CD14-positive monocyte (primary cell): Measurements from ENCODE around the gene SLITRK6. TPM values are rescaled to one million over a fixed set of nuclear protein-coding genes. Genes with fewer than 3 reads are reported as not detected.
A peak's percentile ranks its signal among the peaks of the same experiment; 100 is the strongest.

Source experiments
- DNase-seq, 3 donors: peaks; one replicate each; pipeline ENCODE4 v3.0.0-alpha.2; 2011 to 2022
- H2AFZ ChIP-seq: 2 replicates; pipeline ENCODE4 v1.6.0; 2012; ENCODE audit warnings: mild to moderate bottlenecking, low read depth, low read length, inconsistent platforms; ENCODE audit not compliant: insufficient read depth, poor library complexity, severe bottlenecking
- H3K27ac ChIP-seq, 2 donors: 1 replicate in 1 of 2; 2 replicates in 1 of 2; pipeline ENCODE4 v1.5.1; 2012 to 2013; ENCODE audit warnings: low read length in 2 of 2, control low read depth in 1 of 2, inconsistent platforms in 1 of 2, low read depth in 1 of 2, mild to moderate bottlenecking in 1 of 2
- H3K27me3 ChIP-seq, 2 donors: one replicate each; pipeline versions ENCODE4 v1.6.0 to v1.6.1; 2011 to 2013; ENCODE audit warnings: low read length in 2 of 2; ENCODE audit not compliant: control insufficient read depth in 2 of 2, insufficient read depth in 2 of 2
- H3K36me3 ChIP-seq, 2 donors: replicated peaks in 1 of 2; 1 replicate in 1 of 2; 2 replicates in 1 of 2; pipeline versions ENCODE4 v1.5.1 to v1.6.1; 2012 to 2013; ENCODE audit warnings: low read length in 2 of 2, control low read depth in 1 of 2, inconsistent platforms in 1 of 2, mild to moderate bottlenecking in 1 of 2; ENCODE audit not compliant: insufficient read depth in 2 of 2, control insufficient read depth in 1 of 2
- H3K4me1 ChIP-seq, 2 donors: 1 replicate in 1 of 2; 2 replicates in 1 of 2; pipeline versions ENCODE4 v1.5.1 to v1.6.1; 2012 to 2013; ENCODE audit warnings: low read length in 2 of 2, control low read depth in 1 of 2, inconsistent platforms in 1 of 2, mild to moderate bottlenecking in 1 of 2, moderate library complexity in 1 of 2; ENCODE audit not compliant: insufficient read depth in 2 of 2, control insufficient read depth in 1 of 2
- H3K4me2 ChIP-seq: replicated peaks from 2 replicates; pipeline ENCODE3; 2012; ENCODE audit warnings: low read length, moderate library complexity, mild to moderate bottlenecking; ENCODE audit not compliant: poor library complexity, severe bottlenecking; ENCODE audit errors: extremely low read depth
- H3K4me3 ChIP-seq, 3 experiments: fragments of 200-600 bp in 1 of 3; sonication (generic) in 1 of 3; replicated peaks in 1 of 3; 1 replicate in 2 of 3; 2 replicates in 1 of 3; pipeline ENCODE4 v1.5.1; 2011 to 2013; ENCODE audit warnings: low read length in 3 of 3, mild to moderate bottlenecking in 3 of 3, control low read depth in 2 of 3, low read depth in 2 of 3, inconsistent platforms in 1 of 3, moderate library complexity in 1 of 3
- H3K79me2 ChIP-seq: 2 replicates; pipeline ENCODE4 v1.6.0; 2012; ENCODE audit warnings: mild to moderate bottlenecking, control low read depth, inconsistent platforms, low read length, moderate library complexity; ENCODE audit not compliant: insufficient read depth
- H3K9ac ChIP-seq: 2 replicates; pipeline ENCODE4 v1.6.0; 2017; ENCODE audit warnings: low read length, mild to moderate bottlenecking; ENCODE audit not compliant: insufficient read depth, poor library complexity, severe bottlenecking
- H3K9me3 ChIP-seq, 2 donors: replicated peaks in 1 of 2; 1 replicate in 1 of 2; 2 replicates in 1 of 2; pipeline versions ENCODE4 v1.5.1 to v1.6.1; 2012 to 2013; ENCODE audit warnings: low read length in 2 of 2, control low read depth in 1 of 2; ENCODE audit not compliant: control insufficient read depth in 1 of 2, insufficient read depth in 1 of 2
- H4K20me1 ChIP-seq: 2 replicates; pipeline ENCODE4 v1.6.0; 2012; ENCODE audit warnings: mild to moderate bottlenecking, low read length, control low read depth, moderate library complexity; ENCODE audit not compliant: insufficient read depth
- H3K27ac Mint-ChIP-seq, 7 donors: one replicate each; pipeline ENCODE4 v1.8.0; 2020; ENCODE audit warnings: mild to moderate bottlenecking in 7 of 7, mixed read lengths in 7 of 7, moderate library complexity in 6 of 7, inconsistent platforms in 2 of 7
- H3K27me3 Mint-ChIP-seq, 3 donors: one replicate each; pipeline ENCODE4 v1.8.0; 2021 to 2022; ENCODE audit warnings: low read depth in 3 of 3, mild to moderate bottlenecking in 3 of 3, mixed read lengths in 3 of 3, moderate library complexity in 3 of 3, inconsistent platforms in 1 of 3
- H3K36me3 Mint-ChIP-seq, 2 donors: one replicate each; pipeline ENCODE4 v1.8.0; 2020; ENCODE audit warnings: mixed read lengths in 2 of 2, inconsistent platforms in 1 of 2, mild to moderate bottlenecking in 1 of 2
- H3K4me1 Mint-ChIP-seq: one replicate; pipeline ENCODE4 v1.8.0; 2020; ENCODE audit warnings: mild to moderate bottlenecking, mixed read lengths
- H3K4me3 Mint-ChIP-seq, 2 donors: one replicate each; pipeline ENCODE4 v1.8.0; 2020; ENCODE audit warnings: mild to moderate bottlenecking in 2 of 2, mixed read lengths in 2 of 2, moderate library complexity in 1 of 2
- H3K9me3 Mint-ChIP-seq, 7 donors: one replicate each; pipeline ENCODE4 v1.8.0; 2020 to 2022; ENCODE audit warnings: mixed read lengths in 7 of 7, mild to moderate bottlenecking in 6 of 7, moderate library complexity in 6 of 7, inconsistent platforms in 2 of 7
- WGBS: methylation state at CpG from one replicate; pipeline ENCODE4 v1.1.5; 2013; ENCODE audit warnings: missing lambda C conversion rate; ENCODE audit not compliant: insufficient coverage; 5-methylcytosine and 5-hydroxymethylcytosine counted together
- intact Hi-C, 2 donors: fragments of 100-400 bp; cut with micrococcal nuclease; formaldehyde crosslinking; loops; one replicate each; pipeline versions ENCODE4 v1.15.0 to v1.15.1; 2023
- polyA plus RNA-seq, 3 donors: library from polyadenylated mRNA; depleted of rRNA in 1 of 3; unstranded in 2 of 3; stranded (reverse) in 1 of 3; fragments of 300-500 nt in 2 of 3; fragments of >200 nt in 1 of 3; fragmentation: Illumina TruSeq in 2 of 3; gene quantifications; 1 replicate in 2 of 3; 2 replicates in 1 of 3; pipeline ENCODE4 v1.2.3, GENCODE V29; 2012 to 2021
- TF ChIP-seq, protein P1 (sequence below): fragments of 200-600 bp; IDR thresholded peaks from one replicate; pipeline ENCODE4 v1.8.0; 2022; ENCODE audit warnings: antibody characterized with exemption, mild to moderate bottlenecking

The SLITRK6 gene
- polyA plus RNA-seq, 3 donors = not detected

- Histone ChIP-seq H3K36me3 (no peaks in the 10 kb centered on the region), H2AFZ (no peak overlapping the region), H3K79me2 (no peaks in the 10 kb centered on the region), H3K4me3 (no peak overlapping the region), H3K9me3 (peaks cover 0 to 5% of the 10 kb centered on the region in 2 donors), H3K4me2 (no peak overlapping the region), H3K27me3 (no peaks in the 10 kb centered on the region), H3K9ac (no peak overlapping the region), H3K27ac (no peak overlapping the region), H3K4me1 (no peaks in the 10 kb centered on the region), H4K20me1 (no peaks in the 10 kb centered on the region)
- WGBS = 90% methylated on average over 2 of the region's 3 CpGs
- intact Hi-C loops = no loop called here
- Mint-ChIP-seq H3K4me1 (no peaks in the 10 kb centered on the region), H3K27ac (no peak overlapping the region), H3K9me3 (peaks cover 0 to 2% (median 0%) of the 10 kb centered on the region in 7 donors), H3K27me3 (no peaks in the 10 kb centered on the region), H3K4me3 (no peak overlapping the region), H3K36me3 (no peaks in the 10 kb centered on the region)
- no peak for DNase-seq
- TF ChIP-seq, protein P1, sequence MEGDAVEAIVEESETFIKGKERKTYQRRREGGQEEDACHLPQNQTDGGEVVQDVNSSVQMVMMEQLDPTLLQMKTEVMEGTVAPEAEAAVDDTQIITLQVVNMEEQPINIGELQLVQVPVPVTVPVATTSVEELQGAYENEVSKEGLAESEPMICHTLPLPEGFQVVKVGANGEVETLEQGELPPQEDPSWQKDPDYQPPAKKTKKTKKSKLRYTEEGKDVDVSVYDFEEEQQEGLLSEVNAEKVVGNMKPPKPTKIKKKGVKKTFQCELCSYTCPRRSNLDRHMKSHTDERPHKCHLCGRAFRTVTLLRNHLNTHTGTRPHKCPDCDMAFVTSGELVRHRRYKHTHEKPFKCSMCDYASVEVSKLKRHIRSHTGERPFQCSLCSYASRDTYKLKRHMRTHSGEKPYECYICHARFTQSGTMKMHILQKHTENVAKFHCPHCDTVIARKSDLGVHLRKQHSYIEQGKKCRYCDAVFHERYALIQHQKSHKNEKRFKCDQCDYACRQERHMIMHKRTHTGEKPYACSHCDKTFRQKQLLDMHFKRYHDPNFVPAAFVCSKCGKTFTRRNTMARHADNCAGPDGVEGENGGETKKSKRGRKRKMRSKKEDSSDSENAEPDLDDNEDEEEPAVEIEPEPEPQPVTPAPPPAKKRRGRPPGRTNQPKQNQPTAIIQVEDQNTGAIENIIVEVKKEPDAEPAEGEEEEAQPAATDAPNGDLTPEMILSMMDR = no peak
Measured at GRCh38 chr13:85785205-85785604, 14.0 kb downstream of the SLITRK6 start.

DNA sequence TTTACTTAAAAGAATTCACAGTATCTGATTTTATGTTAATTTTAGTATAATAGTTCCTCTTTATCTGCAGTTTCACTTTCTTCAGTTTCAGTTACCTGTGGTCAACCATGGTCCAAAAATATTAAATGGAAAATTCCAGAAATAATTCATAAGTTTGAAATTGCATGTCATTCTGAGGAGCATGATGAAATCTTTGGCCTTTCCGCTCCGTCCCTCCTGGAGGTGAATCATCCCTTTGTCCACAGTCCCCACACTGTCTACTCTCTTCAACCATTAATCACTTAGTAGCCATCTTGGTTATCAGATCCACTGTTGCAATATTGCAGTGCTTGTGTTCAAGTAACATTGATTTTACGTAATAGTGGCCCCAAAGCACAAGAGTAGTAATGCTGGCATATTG, 26.9 kb downstream of the SLITRK6 start:
- peaks cover 3% of the 10 kb centered on the region for H3K4me1 Mint-ChIP-seq
- H2AFZ ChIP-seq = no peak overlapping the region

More for the DNA sequence above, 26.9 kb downstream of the SLITRK6 start:
- Histone ChIP-seq H3K9ac (no peak overlapping the region), H3K27ac (no peak overlapping the region), H3K4me3 (no peak overlapping the region), H3K79me2 (no peaks in the 10 kb centered on the region), H3K9me3 (no peaks in the 10 kb centered on the region), H3K36me3 (no peaks in the 10 kb centered on the region), H4K20me1 (no peaks in the 10 kb centered on the region), H3K4me2 (peak overlapping the region; percentile 11), H3K4me1 (no peaks in the 10 kb centered on the region), H3K27me3 (no peaks in the 10 kb centered on the region)
- no peaks in the 10 kb centered on the region for H3K36me3 Mint-ChIP-seq
- peak in 1 of 3 donors; percentile 35 for DNase-seq
- H3K27ac Mint-ChIP-seq = peak overlapping the region in 1 of 7 donors; percentile 37
- H3K9me3 Mint-ChIP-seq = no peaks in the 10 kb centered on the region
- intact Hi-C loops = no loop called here
- TF ChIP-seq, protein P1 = no peak
- H3K27me3 Mint-ChIP-seq = no peaks in the 10 kb centered on the region
- peak overlapping the region in 1 of 2 donors; percentile 56 for H3K4me3 Mint-ChIP-seq
- WGBS = no CpG with 5 or more reads among the region's 3 CpGs
